ENCODE measurements around the gene P2RX3.

DNA sequence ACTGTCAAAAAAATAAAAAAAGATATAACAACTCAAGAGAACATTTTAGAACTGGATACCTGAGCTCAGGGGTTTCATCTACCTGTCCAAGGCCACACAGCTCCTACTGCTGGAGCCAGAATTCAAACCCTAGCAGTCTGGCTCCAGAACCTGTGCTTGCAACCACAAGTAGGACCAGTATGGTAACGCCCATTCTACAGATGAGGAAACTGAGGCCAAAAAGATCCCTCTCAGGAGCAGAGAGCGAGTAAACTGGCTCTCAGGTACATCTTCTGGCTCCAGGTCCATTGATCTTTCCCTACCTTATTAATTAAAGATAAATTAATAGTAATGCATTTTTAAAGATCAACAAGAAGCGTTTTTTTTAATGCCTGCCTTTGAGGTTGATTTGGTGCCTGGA, 19.2 kb downstream of the P2RX3 start:
- TF ChIP-seq EZH2 (IDR thresholded peaks at IDR 0.05; ENCODE audit: low read length, missing control alignments), result no peak
- TF ChIP-seq, protein P1, sequence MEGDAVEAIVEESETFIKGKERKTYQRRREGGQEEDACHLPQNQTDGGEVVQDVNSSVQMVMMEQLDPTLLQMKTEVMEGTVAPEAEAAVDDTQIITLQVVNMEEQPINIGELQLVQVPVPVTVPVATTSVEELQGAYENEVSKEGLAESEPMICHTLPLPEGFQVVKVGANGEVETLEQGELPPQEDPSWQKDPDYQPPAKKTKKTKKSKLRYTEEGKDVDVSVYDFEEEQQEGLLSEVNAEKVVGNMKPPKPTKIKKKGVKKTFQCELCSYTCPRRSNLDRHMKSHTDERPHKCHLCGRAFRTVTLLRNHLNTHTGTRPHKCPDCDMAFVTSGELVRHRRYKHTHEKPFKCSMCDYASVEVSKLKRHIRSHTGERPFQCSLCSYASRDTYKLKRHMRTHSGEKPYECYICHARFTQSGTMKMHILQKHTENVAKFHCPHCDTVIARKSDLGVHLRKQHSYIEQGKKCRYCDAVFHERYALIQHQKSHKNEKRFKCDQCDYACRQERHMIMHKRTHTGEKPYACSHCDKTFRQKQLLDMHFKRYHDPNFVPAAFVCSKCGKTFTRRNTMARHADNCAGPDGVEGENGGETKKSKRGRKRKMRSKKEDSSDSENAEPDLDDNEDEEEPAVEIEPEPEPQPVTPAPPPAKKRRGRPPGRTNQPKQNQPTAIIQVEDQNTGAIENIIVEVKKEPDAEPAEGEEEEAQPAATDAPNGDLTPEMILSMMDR (conservative IDR thresholded peaks at IDR 0.05 in 1 of 2, IDR thresholded peaks at IDR 0.05 in 1 of 2; ENCODE audit: low read depth in 1 of 2, low read length in 2 of 2), result no peak

Measured in fibroblast of lung (primary cell).